Upper lobe of right lung (tissue), 1 donor: ENCODE data around the gene FBXO8. TPM values are rescaled to one million over a fixed set of nuclear protein-coding genes. Genes with fewer than 3 reads are reported as not detected.
A peak's percentile ranks its signal among the peaks of the same experiment; 100 is the strongest.

Experiments used
- ATAC-seq: fragments of 200-7000 bp; cut with Tn5 transposase; one replicate; pipeline ENCODE4 v1.9.1; 2020; ENCODE audit warnings: mild to moderate bottlenecking, moderate library complexity
- DNase-seq: peaks from one replicate; pipeline ENCODE4 v3.0.0-alpha.2; 2020
- H3K27ac ChIP-seq: fragments of 200-600 bp; one replicate; pipeline ENCODE4 v1.8.0; 2022
- H3K27me3 ChIP-seq: fragments of 200-600 bp; one replicate; pipeline ENCODE4 v1.8.0; 2022; ENCODE audit warnings: mild to moderate bottlenecking
- H3K36me3 ChIP-seq: fragments of 200-600 bp; one replicate; pipeline ENCODE4 v1.8.0; 2022
- H3K4me1 ChIP-seq: fragments of 200-600 bp; one replicate; pipeline ENCODE4 v1.8.0; 2022
- H3K4me3 ChIP-seq: fragments of 200-600 bp; one replicate; pipeline ENCODE4 v1.8.0; 2022; ENCODE audit warnings: mild to moderate bottlenecking
- H3K9me3 ChIP-seq: fragments of 200-600 bp; one replicate; pipeline ENCODE4 v1.8.0; 2022
- CTCF ChIP-seq: fragments of 200-600 bp; IDR thresholded peaks from one replicate; pipeline ENCODE4 v1.8.0; 2022; ENCODE audit warnings: antibody characterized with exemption
- intact Hi-C: fragments of 100-400 bp; cut with DNase I; formaldehyde crosslinking; loops from one replicate; pipeline ENCODE4 v1.11.0; 2022
- total RNA-seq: library from RNA; stranded (reverse); fragmentation: NEBNext Ultra II Directional; extraction: Animal tissue kit (Norgen Biotek cat#: 25700); gene quantifications from one replicate; pipeline ENCODE4 v1.2.1, GENCODE V29; 2021
- donor health status: DM: no; HTN: yes; CAD: no; lungs with severe emphysema.

Gene FBXO8
- total RNA-seq, 1 donor from 2014 or later, result 33.8 TPM

- no peak for TF ChIP-seq CTCF
- no peak overlapping the region for H3K4me3 ChIP-seq
- peak; percentile 41 for ATAC-seq
- intact Hi-C loops, result no loop called here
- H3K27me3 ChIP-seq, result peaks cover 85% of the 10 kb centered on the region
- H3K4me1 ChIP-seq, result peaks cover 7% of the 10 kb centered on the region
- DNase-seq, result no peak
- H3K27ac ChIP-seq, result no peak overlapping the region
- no peaks in the 10 kb centered on the region for H3K36me3 ChIP-seq
- H3K9me3 ChIP-seq, result no peaks in the 10 kb centered on the region
These were observed 71.8 kb downstream of the FBXO8 start for GRCh38 chr4:174211622-174212044.

- Histone ChIP-seq H3K27ac (no peak overlapping the region), H3K27me3 (peaks cover 79% of the 10 kb centered on the region), H3K4me3 (no peak overlapping the region), H3K36me3 (no peaks in the 10 kb centered on the region), H3K4me1 (peaks cover 7% of the 10 kb centered on the region), H3K9me3 (no peaks in the 10 kb centered on the region)
- ATAC-seq, result no peak
- no peak for DNase-seq
- intact Hi-C loops, result no loop called here
- no peak for TF ChIP-seq CTCF
These were observed 72.4 kb downstream of the FBXO8 start for GRCh38 chr4:174210952-174211490.

GRCh38 chr4:174210354-174210753, 73.1 kb downstream of the FBXO8 start:
- Histone ChIP-seq H3K4me3 (no peak overlapping the region), H3K9me3 (no peaks in the 10 kb centered on the region), H3K4me1 (peaks cover 7% of the 10 kb centered on the region), H3K27me3 (peaks cover 72% of the 10 kb centered on the region), H3K36me3 (no peaks in the 10 kb centered on the region), H3K27ac (no peak overlapping the region)
- ATAC-seq, result no peak
- DNase-seq, result no peak
- TF ChIP-seq CTCF, result no peak
- intact Hi-C loops, result no loop called here

GRCh38 chr4:174209341-174209740, 74.1 kb downstream of the FBXO8 start:
- DNase-seq, result no peak
- Histone ChIP-seq H3K36me3 (no peaks in the 10 kb centered on the region), H3K9me3 (no peaks in the 10 kb centered on the region), H3K4me1 (peaks cover 7% of the 10 kb centered on the region), H3K27me3 (peaks cover 63% of the 10 kb centered on the region), H3K27ac (no peak overlapping the region), H3K4me3 (no peak overlapping the region)
- no peak for ATAC-seq
- no peak for TF ChIP-seq CTCF
- intact Hi-C loops, result no loop called here

- H3K27me3 ChIP-seq, result peaks cover 48% of the 10 kb centered on the region
- intact Hi-C loops, result no loop called here
- no peak for TF ChIP-seq CTCF
- H3K4me3 ChIP-seq, result no peak overlapping the region
- H3K9me3 ChIP-seq, result no peaks in the 10 kb centered on the region
- H3K4me1 ChIP-seq, result no peaks in the 10 kb centered on the region
- ATAC-seq, result no peak
- no peak overlapping the region for H3K27ac ChIP-seq
- no peak for DNase-seq
- no peaks in the 10 kb centered on the region for H3K36me3 ChIP-seq
These were observed 76.1 kb downstream of the FBXO8 start for GRCh38 chr4:174207367-174207766.
